Measurements from ENCODE around the gene NTM.

- TF ChIP-seq CTCF (IDR thresholded peaks at IDR 0.05; ENCODE audit: control extremely low read depth in 1 of 3, insufficient read depth in 1 of 3, low read depth in 1 of 3, low read length in 3 of 3): no peak
- no peak for TF ChIP-seq SP4 (IDR thresholded peaks at IDR 0.05; ENCODE audit: low read length)
- no peak for TF ChIP-seq RFX5 (IDR thresholded peaks at IDR 0.05; ENCODE audit: borderline replicate concordance, low read depth, low read length)
- no peak for TF ChIP-seq TBP (IDR thresholded peaks at IDR 0.05; ENCODE audit: low read depth, low read length)
- no peak for TF ChIP-seq POLR2AphosphoS5 (IDR thresholded peaks at IDR 0.05; ENCODE audit: low read depth, low read length)
- no peak for TF ChIP-seq RAD21 (IDR thresholded peaks at IDR 0.05 in 1 of 2, conservative IDR thresholded peaks at IDR 0.05 in 1 of 2; ENCODE audit: low read depth in 2 of 2, low read length in 2 of 2)
- no peak for TF ChIP-seq SP2 (IDR thresholded peaks at IDR 0.05; ENCODE audit: low read length)
- TF ChIP-seq EP300 (IDR thresholded peaks at IDR 0.05; ENCODE audit: borderline replicate concordance in 1 of 2, low read depth in 2 of 2, low read length in 2 of 2): no peak
- no peak for TF ChIP-seq POLR2A (IDR thresholded peaks at IDR 0.05; ENCODE audit: control extremely low read depth in 1 of 2, low read depth in 2 of 2, low read length in 2 of 2)
- TF ChIP-seq CHD2 (IDR thresholded peaks at IDR 0.05; ENCODE audit: low read length): no peak
- TF ChIP-seq YY1 (IDR thresholded peaks at IDR 0.05; ENCODE audit: low read depth, low read length): no peak
- TF ChIP-seq JUN (IDR thresholded peaks at IDR 0.05; ENCODE audit: low read depth, low read length): no peak
- TF ChIP-seq NRF1 (IDR thresholded peaks at IDR 0.05; ENCODE audit: low read depth, low read length): no peak
Measured at GRCh38 chr11:131510662-131511061, 140.2 kb downstream of the NTM start.
